Measurements from ENCODE around the gene ESPL1. TPM values are rescaled to one million over a fixed set of nuclear protein-coding genes. Genes with fewer than 3 reads are reported as not detected.

Gene ESPL1
- total and polyA plus RNA-seq, 10 donors, result 0.85 to 7.2 (median 2.6) TPM

- Histone ChIP-seq H3K36me3 (peaks cover 0 to 81% (median 0%) of the 10 kb centered on the region in 6 donors), H3K4me3 (no peak overlapping the region)
- intact Hi-C loops (cut with DNase I; ENCODE audit: low total_unique reads), result no loop called here
Measured at GRCh38 chr12:53279283-53279869, 11.3 kb downstream of the ESPL1 start.

DNA sequence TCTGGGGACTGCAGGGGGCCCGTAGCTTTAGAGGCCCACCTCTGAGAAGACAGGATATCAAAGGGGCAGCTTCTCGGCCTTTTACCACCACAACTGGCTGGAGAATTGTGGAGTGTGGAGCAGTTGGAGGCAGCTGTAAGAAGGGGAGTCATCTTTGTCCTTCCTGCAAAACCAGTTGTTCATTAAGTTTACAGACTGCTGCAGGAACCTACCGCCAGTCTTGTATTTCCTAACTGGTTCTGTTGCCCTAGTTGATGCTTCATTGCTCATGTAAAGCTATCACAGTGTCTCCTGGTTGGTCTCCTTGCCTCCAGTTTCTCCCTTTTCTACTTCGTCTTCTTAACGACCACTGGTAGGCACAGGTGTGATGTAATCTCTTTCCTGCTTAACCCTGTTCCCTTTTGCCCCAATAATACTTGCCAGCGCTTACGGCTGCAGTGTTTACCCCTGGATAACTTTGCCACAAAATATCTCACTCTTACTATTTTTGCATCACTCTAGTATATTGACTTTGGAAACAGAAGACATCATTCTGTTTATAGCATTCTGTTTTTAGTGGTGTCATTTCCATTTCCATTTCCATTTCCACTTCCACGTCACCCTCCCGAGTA is 11.9 kb downstream of the ESPL1 start:
- Histone ChIP-seq H3K4me1 (peaks cover 0 to 12% (median 0%) of the 10 kb centered on the region in 6 donors), H3K27me3 (replicated peaks in 1 of 7) (no peaks in the 10 kb centered on the region), H3K27ac (no peak overlapping the region), H3K9me3 (no peaks in the 10 kb centered on the region), H3K36me3 (peaks cover 0 to 76% (median 0%) of the 10 kb centered on the region in 6 donors), H3K4me3 (no peak overlapping the region)
- intact Hi-C loops (cut with DNase I; ENCODE audit: low total_unique reads), result no loop called here
- TF ChIP-seq POLR2A (IDR thresholded peaks at IDR 0.05), result no peak
- no peak for TF ChIP-seq CTCF (IDR thresholded peaks at IDR 0.05 in 8 of 11, conservative IDR thresholded peaks at IDR 0.05 in 3 of 11)
- no peak for TF ChIP-seq POLR2AphosphoS5 (IDR thresholded peaks at IDR 0.05)
- DNase-seq, result no peak
- 71 to 94% (median 84%) methylated on average over 7 to 9 of the region's 9 CpGs for WGBS, 5 donors

More at GRCh38 chr12:53279283-53279869, 11.3 kb downstream of the ESPL1 start:
- H3K4me1 ChIP-seq, result peaks cover 0 to 12% (median 0%) of the 10 kb centered on the region in 6 donors
- no peaks in the 10 kb centered on the region for H3K9me3 ChIP-seq
- DNase-seq, result no peak
- no peak for TF ChIP-seq CTCF (IDR thresholded peaks at IDR 0.05 in 8 of 11, conservative IDR thresholded peaks at IDR 0.05 in 3 of 11)
- no peak for TF ChIP-seq POLR2A (IDR thresholded peaks at IDR 0.05)
- TF ChIP-seq POLR2AphosphoS5 (IDR thresholded peaks at IDR 0.05), result no peak
- no peaks in the 10 kb centered on the region for H3K27me3 ChIP-seq (replicated peaks in 1 of 7)
- H3K27ac ChIP-seq, result no peak overlapping the region
- 85 to 100% (median 90%) methylated on average over 2 to 3 of the region's 3 CpGs for WGBS, 5 donors

GRCh38 chr12:53286448-53286847 is 18.3 kb downstream of the ESPL1 start:
- DNase-seq, result no peak
- Histone ChIP-seq H3K9me3 (no peaks in the 10 kb centered on the region), H3K4me3 (no peak overlapping the region), H3K27me3 (replicated peaks in 1 of 7) (no peaks in the 10 kb centered on the region), H3K27ac (peak overlapping the region in 1 of 8 donors; percentile 65), H3K36me3 (peaks cover 0 to 74% (median 0%) of the 10 kb centered on the region in 6 donors), H3K4me1 (peaks cover 0 to 31% (median 7%) of the 10 kb centered on the region in 6 donors)
- TF ChIP-seq POLR2A (IDR thresholded peaks at IDR 0.05) (no peak), CTCF (IDR thresholded peaks at IDR 0.05 in 8 of 11, conservative IDR thresholded peaks at IDR 0.05 in 3 of 11) (no peak), POLR2AphosphoS5 (IDR thresholded peaks at IDR 0.05) (no peak)
- WGBS, 5 donors, result 91 to 98% (median 93%) methylated on average over 6 to 9 of the region's 9 CpGs
- intact Hi-C loops (cut with DNase I; ENCODE audit: low total_unique reads), result loop anchor here (2.0 kb wide), 1 partner anchor 74 kb away; no protein-coding TSS in a partner anchor

DNA sequence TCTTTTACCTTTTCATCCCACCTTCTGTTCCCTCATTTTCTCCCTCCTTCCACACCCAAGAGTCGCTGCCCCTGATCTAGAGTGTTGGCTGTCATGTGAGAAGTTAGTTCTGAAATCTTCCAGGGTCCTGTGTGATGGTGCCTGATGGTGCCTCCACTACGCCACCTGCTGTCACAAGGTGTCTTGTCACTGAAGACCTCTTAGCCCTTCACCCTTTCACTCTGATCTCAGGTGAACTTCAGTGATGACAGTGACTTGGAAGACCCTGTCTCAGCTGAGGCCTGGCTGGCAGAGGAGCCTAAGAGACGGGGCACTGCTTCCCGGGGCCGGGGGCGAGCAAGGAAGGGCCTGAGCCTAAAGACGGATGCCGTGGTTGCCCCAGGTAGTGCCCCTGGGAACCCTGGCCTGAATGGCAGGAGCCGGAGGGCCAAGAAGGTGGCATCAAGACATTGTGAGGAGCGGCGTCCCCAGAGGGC is 19.7 kb downstream of the ESPL1 start:
- peak; percentile 66 to 88 (median 78) for TF ChIP-seq CTCF (IDR thresholded peaks at IDR 0.05 in 8 of 11, conservative IDR thresholded peaks at IDR 0.05 in 3 of 11)
- TF ChIP-seq POLR2AphosphoS5 (IDR thresholded peaks at IDR 0.05), result no peak
- TF ChIP-seq POLR2A (IDR thresholded peaks at IDR 0.05), result no peak
- intact Hi-C loops (cut with DNase I; ENCODE audit: low total_unique reads), result loop anchor here (2.0 kb wide), 1 partner anchor 75 kb away; no protein-coding TSS in a partner anchor
- WGBS, 5 donors, result 73 to 89% (median 83%) methylated on average over 8 to 11 of the region's 11 CpGs
- H3K4me1 ChIP-seq, result peaks cover 0 to 28% (median 6%) of the 10 kb centered on the region in 6 donors
- no peak overlapping the region for H3K4me3 ChIP-seq
- peak; percentile 91 for DNase-seq
- no peak overlapping the region for H3K27ac ChIP-seq
- no peaks in the 10 kb centered on the region for H3K9me3 ChIP-seq
- H3K27me3 ChIP-seq (replicated peaks in 1 of 7), result no peaks in the 10 kb centered on the region
- peaks cover 0 to 74% (median 0%) of the 10 kb centered on the region in 6 donors for H3K36me3 ChIP-seq

Measured in spleen (tissue), 11 donors.